CD14-positive monocyte (primary cell): ENCODE data around the gene TPRG1. TPM values are rescaled to one million over a fixed set of nuclear protein-coding genes. Genes with fewer than 3 reads are reported as not detected.

Experiments
- DNase-seq, 3 donors: peaks; one replicate each; pipeline ENCODE4 v3.0.0-alpha.2; 2011 to 2022
- H2AFZ ChIP-seq: 2 replicates; pipeline ENCODE4 v1.6.0; 2012; ENCODE audit warnings: mild to moderate bottlenecking, low read depth, low read length, inconsistent platforms; ENCODE audit not compliant: insufficient read depth, poor library complexity, severe bottlenecking
- H3K27ac ChIP-seq, 2 donors: 1 replicate in 1 of 2; 2 replicates in 1 of 2; pipeline ENCODE4 v1.5.1; 2012 to 2013; ENCODE audit warnings: low read length in 2 of 2, control low read depth in 1 of 2, inconsistent platforms in 1 of 2, low read depth in 1 of 2, mild to moderate bottlenecking in 1 of 2
- H3K27me3 ChIP-seq, 2 donors: one replicate each; pipeline versions ENCODE4 v1.6.0 to v1.6.1; 2011 to 2013; ENCODE audit warnings: low read length in 2 of 2; ENCODE audit not compliant: control insufficient read depth in 2 of 2, insufficient read depth in 2 of 2
- H3K36me3 ChIP-seq, 2 donors: replicated peaks in 1 of 2; 1 replicate in 1 of 2; 2 replicates in 1 of 2; pipeline versions ENCODE4 v1.5.1 to v1.6.1; 2012 to 2013; ENCODE audit warnings: low read length in 2 of 2, control low read depth in 1 of 2, inconsistent platforms in 1 of 2, mild to moderate bottlenecking in 1 of 2; ENCODE audit not compliant: insufficient read depth in 2 of 2, control insufficient read depth in 1 of 2
- H3K4me1 ChIP-seq, 2 donors: 1 replicate in 1 of 2; 2 replicates in 1 of 2; pipeline versions ENCODE4 v1.5.1 to v1.6.1; 2012 to 2013; ENCODE audit warnings: low read length in 2 of 2, control low read depth in 1 of 2, inconsistent platforms in 1 of 2, mild to moderate bottlenecking in 1 of 2, moderate library complexity in 1 of 2; ENCODE audit not compliant: insufficient read depth in 2 of 2, control insufficient read depth in 1 of 2
- H3K4me2 ChIP-seq: replicated peaks from 2 replicates; pipeline ENCODE3; 2012; ENCODE audit warnings: low read length, moderate library complexity, mild to moderate bottlenecking; ENCODE audit not compliant: poor library complexity, severe bottlenecking; ENCODE audit errors: extremely low read depth
- H3K4me3 ChIP-seq, 3 experiments: fragments of 200-600 bp in 1 of 3; sonication (generic) in 1 of 3; replicated peaks in 1 of 3; 1 replicate in 2 of 3; 2 replicates in 1 of 3; pipeline ENCODE4 v1.5.1; 2011 to 2013; ENCODE audit warnings: low read length in 3 of 3, mild to moderate bottlenecking in 3 of 3, control low read depth in 2 of 3, low read depth in 2 of 3, inconsistent platforms in 1 of 3, moderate library complexity in 1 of 3
- H3K79me2 ChIP-seq: 2 replicates; pipeline ENCODE4 v1.6.0; 2012; ENCODE audit warnings: mild to moderate bottlenecking, control low read depth, inconsistent platforms, low read length, moderate library complexity; ENCODE audit not compliant: insufficient read depth
- H3K9ac ChIP-seq: 2 replicates; pipeline ENCODE4 v1.6.0; 2017; ENCODE audit warnings: low read length, mild to moderate bottlenecking; ENCODE audit not compliant: insufficient read depth, poor library complexity, severe bottlenecking
- H3K9me3 ChIP-seq, 2 donors: replicated peaks in 1 of 2; 1 replicate in 1 of 2; 2 replicates in 1 of 2; pipeline versions ENCODE4 v1.5.1 to v1.6.1; 2012 to 2013; ENCODE audit warnings: low read length in 2 of 2, control low read depth in 1 of 2; ENCODE audit not compliant: control insufficient read depth in 1 of 2, insufficient read depth in 1 of 2
- H4K20me1 ChIP-seq: 2 replicates; pipeline ENCODE4 v1.6.0; 2012; ENCODE audit warnings: mild to moderate bottlenecking, low read length, control low read depth, moderate library complexity; ENCODE audit not compliant: insufficient read depth
- H3K27ac Mint-ChIP-seq, 7 donors: one replicate each; pipeline ENCODE4 v1.8.0; 2020; ENCODE audit warnings: mild to moderate bottlenecking in 7 of 7, mixed read lengths in 7 of 7, moderate library complexity in 6 of 7, inconsistent platforms in 2 of 7
- H3K27me3 Mint-ChIP-seq, 3 donors: one replicate each; pipeline ENCODE4 v1.8.0; 2021 to 2022; ENCODE audit warnings: low read depth in 3 of 3, mild to moderate bottlenecking in 3 of 3, mixed read lengths in 3 of 3, moderate library complexity in 3 of 3, inconsistent platforms in 1 of 3
- H3K36me3 Mint-ChIP-seq, 2 donors: one replicate each; pipeline ENCODE4 v1.8.0; 2020; ENCODE audit warnings: mixed read lengths in 2 of 2, inconsistent platforms in 1 of 2, mild to moderate bottlenecking in 1 of 2
- H3K4me1 Mint-ChIP-seq: one replicate; pipeline ENCODE4 v1.8.0; 2020; ENCODE audit warnings: mild to moderate bottlenecking, mixed read lengths
- H3K4me3 Mint-ChIP-seq, 2 donors: one replicate each; pipeline ENCODE4 v1.8.0; 2020; ENCODE audit warnings: mild to moderate bottlenecking in 2 of 2, mixed read lengths in 2 of 2, moderate library complexity in 1 of 2
- H3K9me3 Mint-ChIP-seq, 7 donors: one replicate each; pipeline ENCODE4 v1.8.0; 2020 to 2022; ENCODE audit warnings: mixed read lengths in 7 of 7, mild to moderate bottlenecking in 6 of 7, moderate library complexity in 6 of 7, inconsistent platforms in 2 of 7
- WGBS: methylation state at CpG from one replicate; pipeline ENCODE4 v1.1.5; 2013; ENCODE audit warnings: missing lambda C conversion rate; ENCODE audit not compliant: insufficient coverage; 5-methylcytosine and 5-hydroxymethylcytosine counted together
- intact Hi-C, 2 donors: fragments of 100-400 bp; cut with micrococcal nuclease; formaldehyde crosslinking; loops; one replicate each; pipeline versions ENCODE4 v1.15.0 to v1.15.1; 2023
- polyA plus RNA-seq, 3 donors: library from polyadenylated mRNA; depleted of rRNA in 1 of 3; unstranded in 2 of 3; stranded (reverse) in 1 of 3; fragments of 300-500 nt in 2 of 3; fragments of >200 nt in 1 of 3; fragmentation: Illumina TruSeq in 2 of 3; gene quantifications; 1 replicate in 2 of 3; 2 replicates in 1 of 3; pipeline ENCODE4 v1.2.3, GENCODE V29; 2012 to 2021
- TF ChIP-seq, protein P1 (sequence below): fragments of 200-600 bp; IDR thresholded peaks from one replicate; pipeline ENCODE4 v1.8.0; 2022; ENCODE audit warnings: antibody characterized with exemption, mild to moderate bottlenecking

Gene TPRG1
- polyA plus RNA-seq, 3 donors: 0.14 to 1.7 (median 0.55) TPM

DNA sequence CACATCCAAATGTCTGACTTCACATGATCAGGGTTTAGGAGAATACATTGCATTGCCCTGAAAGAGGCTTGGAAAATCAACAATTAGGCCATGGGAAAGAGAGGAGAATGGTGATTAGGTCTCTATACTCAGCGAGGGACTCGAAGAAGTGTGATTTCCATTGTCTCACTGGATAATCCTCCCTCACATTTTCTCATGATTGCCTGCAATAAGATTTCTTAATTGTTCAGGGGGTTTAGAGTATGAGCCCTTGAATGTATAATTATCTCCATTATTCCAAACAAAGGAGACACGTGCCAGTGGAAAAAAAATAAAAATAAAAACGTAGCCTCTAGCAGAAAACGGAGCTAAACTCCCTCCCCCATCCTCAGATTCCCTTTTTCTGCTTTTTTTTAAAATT lies 173.2 kb downstream of the TPRG1 start:
- Histone ChIP-seq H3K4me3 (no peak overlapping the region), H3K9me3 (no peaks in the 10 kb centered on the region), H4K20me1 (no peaks in the 10 kb centered on the region), H3K4me1 (no peaks in the 10 kb centered on the region), H3K36me3 (no peaks in the 10 kb centered on the region), H3K4me2 (no peak overlapping the region), H3K27me3 (no peaks in the 10 kb centered on the region), H2AFZ (no peak overlapping the region), H3K27ac (no peak overlapping the region), H3K9ac (no peak overlapping the region), H3K79me2 (no peaks in the 10 kb centered on the region)
- H3K9me3 Mint-ChIP-seq: no peaks in the 10 kb centered on the region
- TF ChIP-seq, protein P1, sequence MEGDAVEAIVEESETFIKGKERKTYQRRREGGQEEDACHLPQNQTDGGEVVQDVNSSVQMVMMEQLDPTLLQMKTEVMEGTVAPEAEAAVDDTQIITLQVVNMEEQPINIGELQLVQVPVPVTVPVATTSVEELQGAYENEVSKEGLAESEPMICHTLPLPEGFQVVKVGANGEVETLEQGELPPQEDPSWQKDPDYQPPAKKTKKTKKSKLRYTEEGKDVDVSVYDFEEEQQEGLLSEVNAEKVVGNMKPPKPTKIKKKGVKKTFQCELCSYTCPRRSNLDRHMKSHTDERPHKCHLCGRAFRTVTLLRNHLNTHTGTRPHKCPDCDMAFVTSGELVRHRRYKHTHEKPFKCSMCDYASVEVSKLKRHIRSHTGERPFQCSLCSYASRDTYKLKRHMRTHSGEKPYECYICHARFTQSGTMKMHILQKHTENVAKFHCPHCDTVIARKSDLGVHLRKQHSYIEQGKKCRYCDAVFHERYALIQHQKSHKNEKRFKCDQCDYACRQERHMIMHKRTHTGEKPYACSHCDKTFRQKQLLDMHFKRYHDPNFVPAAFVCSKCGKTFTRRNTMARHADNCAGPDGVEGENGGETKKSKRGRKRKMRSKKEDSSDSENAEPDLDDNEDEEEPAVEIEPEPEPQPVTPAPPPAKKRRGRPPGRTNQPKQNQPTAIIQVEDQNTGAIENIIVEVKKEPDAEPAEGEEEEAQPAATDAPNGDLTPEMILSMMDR: no peak
- no peak overlapping the region for H3K4me3 Mint-ChIP-seq
- 100% methylated on average over 1 of the region's 5 CpGs for WGBS
- no peaks in the 10 kb centered on the region for H3K27me3 Mint-ChIP-seq
- no peak overlapping the region for H3K27ac Mint-ChIP-seq
- intact Hi-C loops: no loop called here
- DNase-seq: no peak
- H3K4me1 Mint-ChIP-seq: no peaks in the 10 kb centered on the region
- no peaks in the 10 kb centered on the region for H3K36me3 Mint-ChIP-seq

DNA sequence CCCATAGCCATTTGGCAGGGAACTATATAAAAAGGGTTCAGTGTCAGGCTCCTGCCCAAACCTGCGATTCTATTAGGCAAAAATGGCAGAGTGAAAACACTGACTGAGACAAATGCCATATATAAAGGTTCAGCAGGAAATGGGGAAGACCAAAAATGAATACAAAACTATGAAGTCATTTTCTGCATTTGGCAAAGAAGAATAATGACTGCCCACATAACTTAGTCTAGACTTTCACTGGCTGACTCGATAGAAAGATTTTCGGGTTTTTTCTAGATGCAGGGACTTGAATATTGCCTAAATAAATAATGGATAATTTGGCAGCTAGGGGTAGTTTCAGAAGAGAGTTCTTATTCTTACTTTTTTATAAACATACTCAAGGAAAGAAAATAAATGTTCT lies 178.0 kb downstream of the TPRG1 start:
- Histone ChIP-seq H2AFZ (no peak overlapping the region), H3K79me2 (no peaks in the 10 kb centered on the region), H3K4me1 (no peaks in the 10 kb centered on the region), H4K20me1 (no peaks in the 10 kb centered on the region), H3K27ac (no peak overlapping the region), H3K9me3 (no peaks in the 10 kb centered on the region), H3K9ac (no peak overlapping the region), H3K4me2 (no peak overlapping the region), H3K36me3 (no peaks in the 10 kb centered on the region), H3K4me3 (no peak overlapping the region), H3K27me3 (no peaks in the 10 kb centered on the region)
- TF ChIP-seq, protein P1: no peak
- intact Hi-C loops: no loop called here
- Mint-ChIP-seq H3K27ac (no peak overlapping the region), H3K27me3 (no peaks in the 10 kb centered on the region), H3K36me3 (no peaks in the 10 kb centered on the region), H3K4me3 (no peak overlapping the region), H3K4me1 (no peaks in the 10 kb centered on the region), H3K9me3 (no peaks in the 10 kb centered on the region)
- no peak for DNase-seq
- WGBS: 100% methylated on average over 1 of the region's 3 CpGs
